Measurements from ENCODE around the gene LTC4S. TPM values are rescaled to one million over a fixed set of nuclear protein-coding genes. Genes with fewer than 3 reads are reported as not detected.
A peak's percentile ranks its signal among the peaks of the same experiment; 100 is the strongest.

Gene LTC4S
- total and polyA plus RNA-seq, 2 donors (not counting 3 experiments of a cell fraction or from before 2014, with no cell fraction given): 0.95 to 6.3 TPM

GRCh38 chr5:179822444-179822990 lies 28.7 kb downstream of the LTC4S start:
- Histone ChIP-seq H2AFZ (ENCODE audit: low read depth, low read length) (no peak overlapping the region), H3K36me3 (ENCODE audit: control insufficient read depth in 2 of 2, extremely low read depth in 1 of 2, insufficient read depth in 2 of 2, low read length in 2 of 2) (peaks cover 28 to 39% of the 10 kb centered on the region in 2 experiments), H3K4me2 (ENCODE audit: insufficient read depth, low read length) (peak overlapping the region; percentile 88), H3K9me3 (replicated peaks; ENCODE audit: control insufficient read depth, insufficient read depth, low read length) (no peaks in the 10 kb centered on the region), H3K27me3 (ENCODE audit: control insufficient read depth in 2 of 2, insufficient read depth in 2 of 2, low read length in 2 of 2) (no peaks in the 10 kb centered on the region), H4K20me1 (replicated peaks; ENCODE audit: control insufficient read depth, extremely low read depth, insufficient read depth, low read length) (peaks cover 10% of the 10 kb centered on the region), H3K27ac (ENCODE audit: insufficient read depth, low read depth, low read length) (no peak overlapping the region), H3K79me2 (ENCODE audit: control insufficient read depth, insufficient read depth, low read length) (peaks cover 56% of the 10 kb centered on the region), H3K4me1 (ENCODE audit: control insufficient read depth, extremely low read depth, insufficient read depth, low read length) (peaks cover 37% of the 10 kb centered on the region), H3K4me3 (replicated peaks in 1 of 3; ENCODE audit: insufficient read depth in 1 of 3, low read depth in 1 of 3, low read length in 3 of 3) (peak overlapping the region in 2 of 3 experiments; percentile 82 to 90), H3K9me1 (replicated peaks; ENCODE audit: control insufficient read depth, extremely low read depth, insufficient read depth, low read length) (no peaks in the 10 kb centered on the region), H3K9ac (replicated peaks; ENCODE audit: extremely low read depth, insufficient read depth, low read length) (peak overlapping the region; percentile 87)
- FAIRE-seq (peak; percentile 37), DNase-seq (ENCODE audit: low read depth, low spot score) (no peak)
- POLR2A ChIA-PET: interaction anchor here (0.6 to 1.4 kb wide), 8 partner anchors 7 to 1369 kb away, joined by 3 to 6 read pairs (median 4); partner anchors contain the start of gene HNRNPH1
- dilution Hi-C loops (cut with MboI; ENCODE audit: extremely low pct_ligation_motif_present, low sequenced_read_pairs): no loop called here
- TF ChIP-seq CTCF (IDR thresholded peaks at IDR 0.05; ENCODE audit: extremely low read depth in 1 of 2, insufficient read depth in 1 of 2, low read depth in 1 of 2, low read length in 2 of 2): no peak
- no peak for TF ChIP-seq EZH2 (IDR thresholded peaks at IDR 0.05; ENCODE audit: borderline replicate concordance, low read depth, low read length, severe bottlenecking)
- no peak for TF ChIP-seq MYC (IDR thresholded peaks at IDR 0.05; ENCODE audit: low read depth, low read length)
- TF ChIP-seq POLR2A (IDR thresholded peaks at IDR 0.05; ENCODE audit: low read depth, low read length): no peak
- TF ChIP-seq JUN (IDR thresholded peaks at IDR 0.05; ENCODE audit: borderline replicate concordance, insufficient read depth, insufficient read length, low read depth): no peak
- no peak for TF ChIP-seq FOS (IDR thresholded peaks at IDR 0.05; ENCODE audit: borderline replicate concordance, insufficient read depth, low read length)
- no peak for TF ChIP-seq MAX (IDR thresholded peaks at IDR 0.05; ENCODE audit: insufficient read depth, insufficient read length)
- TF ChIP-seq GATA2 (IDR thresholded peaks at IDR 0.05; ENCODE audit: insufficient read depth, insufficient read length, low read depth, low read length): no peak
- no peak for TF ChIP-seq POLR2AphosphoS5 (IDR thresholded peaks at IDR 0.05; ENCODE audit: insufficient read depth, low read depth, low read length)
- no TSS peak for BruUV-seq (replicated peaks)
- intact Hi-C loops (cut with micrococcal nuclease): loop anchor here (5.0 kb wide), 2 partner anchors 250 to 265 kb away; partner anchors contain the start of gene RNF130
- CTCF ChIA-PET: interaction anchor here (1.7 kb wide), 1 partner anchor 20 kb away, joined by 5 read pairs; no protein-coding TSS in a partner anchor

Data from endothelial cell of umbilical vein (primary cell).